ENCODE data around the gene GLS.

GRCh38 chr2:190903693-190904450 is 23.3 kb downstream of the GLS start:
- no peak for TF ChIP-seq SP1 (IDR thresholded peaks at IDR 0.05)
- no peak for TF ChIP-seq FOXA1 (IDR thresholded peaks at IDR 0.05)
- TF ChIP-seq BHLHE40 (IDR thresholded peaks at IDR 0.05; ENCODE audit: borderline replicate concordance) = no peak
- no peak for TF ChIP-seq FOXM1 (IDR thresholded peaks at IDR 0.05; ENCODE audit: borderline replicate concordance)
- no peak for TF ChIP-seq ELF4 (IDR thresholded peaks at IDR 0.05)
- TF ChIP-seq LEF1 (IDR thresholded peaks at IDR 0.05; ENCODE audit: borderline replicate concordance) = no peak
- no peak for TF ChIP-seq ARNT (IDR thresholded peaks at IDR 0.05)
- no peak for TF ChIP-seq L3MBTL2 (conservative IDR thresholded peaks at IDR 0.05)

Data from HEK293T (cell line).